Astrocyte (in vitro differentiated cells and primary cell): ENCODE measurements around the gene SPRED2. TPM values are rescaled to one million over a fixed set of nuclear protein-coding genes. Genes with fewer than 3 reads are reported as not detected.

Source experiments
- DNase-seq: peaks from one replicate; pipeline ENCODE4 v3.0.0-alpha.2; 2010; ENCODE audit warnings: low read depth
- FAIRE-seq: peaks from 2 replicates; lab custom pipeline; 2011; peaks lifted over from hg19 to GRCh38; lab: Jason Lieb, UNC
- H2AFZ ChIP-seq: 2 replicates; pipeline ENCODE4 v1.6.0; 2012; ENCODE audit warnings: low read depth, low read length, inconsistent platforms
- H3K27ac ChIP-seq: 2 replicates; pipeline ENCODE4 v1.5.1; 2011; ENCODE audit warnings: low read depth, low read length, inconsistent platforms
- H3K27me3 ChIP-seq: 2 replicates; pipeline ENCODE4 v1.6.0; 2011; ENCODE audit warnings: low read length, inconsistent platforms; ENCODE audit not compliant: insufficient read depth
- H3K36me3 ChIP-seq: 2 replicates; pipeline ENCODE4 v1.5.1; 2011; ENCODE audit warnings: low read length, inconsistent platforms; ENCODE audit not compliant: insufficient read depth
- H3K4me1 ChIP-seq: 2 replicates; pipeline ENCODE4 v1.5.1; 2011; ENCODE audit warnings: low read length, inconsistent platforms; ENCODE audit not compliant: insufficient read depth
- H3K4me2 ChIP-seq: 2 replicates; pipeline ENCODE4 v1.6.0; 2012; ENCODE audit warnings: low read length, inconsistent platforms
- H3K4me3 ChIP-seq: 2 replicates; pipeline ENCODE4 v1.5.1; 2011; ENCODE audit warnings: low read depth, mild to moderate bottlenecking, low read length, inconsistent platforms; ENCODE audit not compliant: insufficient read depth
- H3K79me2 ChIP-seq: 2 replicates; pipeline ENCODE4 v1.6.0; 2012; ENCODE audit warnings: mild to moderate bottlenecking, low read length, inconsistent platforms; ENCODE audit not compliant: insufficient read depth
- H3K9ac ChIP-seq: 2 replicates; pipeline ENCODE4 v1.6.0; 2012; ENCODE audit warnings: mild to moderate bottlenecking, low read length, inconsistent platforms
- H3K9me3 ChIP-seq: 2 replicates; pipeline ENCODE4 v1.5.1; 2012; ENCODE audit warnings: low read depth, mild to moderate bottlenecking, low read length, inconsistent platforms; ENCODE audit not compliant: insufficient read depth
- H4K20me1 ChIP-seq: 2 replicates; pipeline ENCODE4 v1.6.0; 2012; ENCODE audit warnings: low read length, inconsistent platforms; ENCODE audit not compliant: insufficient read depth
- H3K27ac Mint-ChIP-seq: one replicate; pipeline ENCODE4 v1.8.0; 2021; ENCODE audit warnings: mild to moderate bottlenecking, mixed read lengths; ENCODE audit not compliant: unreplicated experiment
- H3K27me3 Mint-ChIP-seq: one replicate; pipeline ENCODE4 v1.8.0; 2021; ENCODE audit warnings: low read depth, mixed read lengths; ENCODE audit not compliant: unreplicated experiment
- H3K36me3 Mint-ChIP-seq: one replicate; pipeline ENCODE4 v1.8.0; 2021; ENCODE audit warnings: low read depth, mixed read lengths; ENCODE audit not compliant: unreplicated experiment
- H3K4me1 Mint-ChIP-seq: one replicate; pipeline ENCODE4 v1.8.0; 2021; ENCODE audit warnings: low read depth, mixed read lengths; ENCODE audit not compliant: unreplicated experiment
- H3K4me3 Mint-ChIP-seq: one replicate; pipeline ENCODE4 v1.8.0; 2021; ENCODE audit warnings: mild to moderate bottlenecking, moderate library complexity, mixed read lengths; ENCODE audit not compliant: unreplicated experiment
- H3K9me3 Mint-ChIP-seq: one replicate; pipeline ENCODE4 v1.8.0; 2021; ENCODE audit warnings: mild to moderate bottlenecking, mixed read lengths; ENCODE audit not compliant: unreplicated experiment
- EZH2 ChIP-seq: IDR thresholded peaks from 2 replicates; pipeline ENCODE4 v1.6.1; 2012; ENCODE audit warnings: mild to moderate bottlenecking, low read length, inconsistent platforms; ENCODE audit not compliant: insufficient read depth
- total RNA-seq: library from RNA; stranded (reverse); gene quantifications from 2 replicates; pipeline ENCODE4 v1.2.1, GENCODE V29; 2021
- TF ChIP-seq, protein P1 (sequence below): IDR thresholded peaks from 2 replicates; pipeline ENCODE4 v1.5.1; 2011; ENCODE audit warnings: low read depth, mild to moderate bottlenecking, inconsistent platforms, low read length, moderate library complexity; ENCODE audit not compliant: insufficient read depth

SPRED2 gene
- total RNA-seq, 1 donor from 2014 or later = 47.3 TPM

DNA sequence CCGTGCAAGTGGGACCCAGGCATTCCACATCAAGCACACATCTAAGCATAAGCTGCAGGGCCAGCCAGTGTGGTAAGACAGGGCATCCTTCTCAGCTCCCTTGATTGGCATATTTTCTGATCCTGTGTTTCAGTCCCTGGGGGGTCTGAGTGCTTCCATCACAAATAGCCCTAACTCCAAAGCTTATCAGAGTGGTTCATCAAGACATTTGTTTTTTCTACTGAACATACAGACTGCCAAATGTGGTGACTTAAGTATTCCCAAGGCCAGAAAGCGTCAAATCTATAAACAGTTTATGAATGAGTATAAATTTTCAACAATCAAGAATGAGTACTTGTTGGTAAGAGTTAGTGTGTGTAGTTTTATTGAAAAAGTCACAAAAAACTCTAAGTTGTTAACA is 18.8 kb downstream of the SPRED2 start:
- H3K79me2 ChIP-seq = peaks cover 96% of the 10 kb centered on the region
- no peaks in the 10 kb centered on the region for H3K9me3 Mint-ChIP-seq
- peaks cover 5% of the 10 kb centered on the region for H3K4me1 ChIP-seq
- H4K20me1 ChIP-seq = peaks cover 90% of the 10 kb centered on the region
- peaks cover 16% of the 10 kb centered on the region for H3K36me3 Mint-ChIP-seq
- no peaks in the 10 kb centered on the region for H3K27me3 Mint-ChIP-seq
- FAIRE-seq (no peak), DNase-seq (no peak)
- no peak overlapping the region for H3K4me2 ChIP-seq
- no peak overlapping the region for H3K4me3 ChIP-seq
- no peaks in the 10 kb centered on the region for H3K27me3 ChIP-seq
- no peak overlapping the region for H3K27ac ChIP-seq
- H3K9me3 ChIP-seq = no peaks in the 10 kb centered on the region
- no peak overlapping the region for H2AFZ ChIP-seq
- no peak overlapping the region for H3K4me3 Mint-ChIP-seq
- no peak for TF ChIP-seq EZH2
- TF ChIP-seq, protein P1, sequence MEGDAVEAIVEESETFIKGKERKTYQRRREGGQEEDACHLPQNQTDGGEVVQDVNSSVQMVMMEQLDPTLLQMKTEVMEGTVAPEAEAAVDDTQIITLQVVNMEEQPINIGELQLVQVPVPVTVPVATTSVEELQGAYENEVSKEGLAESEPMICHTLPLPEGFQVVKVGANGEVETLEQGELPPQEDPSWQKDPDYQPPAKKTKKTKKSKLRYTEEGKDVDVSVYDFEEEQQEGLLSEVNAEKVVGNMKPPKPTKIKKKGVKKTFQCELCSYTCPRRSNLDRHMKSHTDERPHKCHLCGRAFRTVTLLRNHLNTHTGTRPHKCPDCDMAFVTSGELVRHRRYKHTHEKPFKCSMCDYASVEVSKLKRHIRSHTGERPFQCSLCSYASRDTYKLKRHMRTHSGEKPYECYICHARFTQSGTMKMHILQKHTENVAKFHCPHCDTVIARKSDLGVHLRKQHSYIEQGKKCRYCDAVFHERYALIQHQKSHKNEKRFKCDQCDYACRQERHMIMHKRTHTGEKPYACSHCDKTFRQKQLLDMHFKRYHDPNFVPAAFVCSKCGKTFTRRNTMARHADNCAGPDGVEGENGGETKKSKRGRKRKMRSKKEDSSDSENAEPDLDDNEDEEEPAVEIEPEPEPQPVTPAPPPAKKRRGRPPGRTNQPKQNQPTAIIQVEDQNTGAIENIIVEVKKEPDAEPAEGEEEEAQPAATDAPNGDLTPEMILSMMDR = no peak
- no peak overlapping the region for H3K9ac ChIP-seq
- no peaks in the 10 kb centered on the region for H3K36me3 ChIP-seq
- H3K4me1 Mint-ChIP-seq = peaks cover 48% of the 10 kb centered on the region
- no peak overlapping the region for H3K27ac Mint-ChIP-seq

DNA sequence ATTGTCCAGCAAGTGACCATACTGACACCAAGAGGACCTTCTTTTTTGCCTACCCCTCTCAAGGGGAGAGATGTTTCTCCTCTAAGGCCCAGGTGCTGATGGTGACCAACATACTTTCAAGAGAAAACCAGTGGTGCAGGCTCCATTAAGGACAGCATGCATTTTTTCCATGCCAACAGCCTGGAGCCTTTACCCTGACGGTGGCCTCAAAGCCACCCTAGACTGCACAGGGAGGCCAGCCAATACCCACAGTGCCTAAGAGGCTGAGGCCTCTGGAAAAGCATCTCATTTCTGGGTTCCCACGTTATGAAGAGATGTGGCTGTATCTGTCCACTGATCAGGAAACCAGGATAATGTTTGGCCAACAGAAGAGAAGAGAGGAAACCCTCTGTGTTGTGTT is 19.3 kb downstream of the SPRED2 start:
- Mint-ChIP-seq H3K36me3 (peaks cover 16% of the 10 kb centered on the region), H3K27me3 (no peaks in the 10 kb centered on the region), H3K4me1 (peaks cover 51% of the 10 kb centered on the region), H3K4me3 (no peak overlapping the region), H3K27ac (no peak overlapping the region), H3K9me3 (no peaks in the 10 kb centered on the region)
- no peak for DNase-seq
- H2AFZ ChIP-seq = no peak overlapping the region
- H3K36me3 ChIP-seq = no peaks in the 10 kb centered on the region
- no peak overlapping the region for H3K4me2 ChIP-seq
- H3K9ac ChIP-seq = no peak overlapping the region
- no peak overlapping the region for H3K27ac ChIP-seq
- no peaks in the 10 kb centered on the region for H3K9me3 ChIP-seq
- H3K4me1 ChIP-seq = peaks cover 5% of the 10 kb centered on the region
- H3K27me3 ChIP-seq = no peaks in the 10 kb centered on the region
- peaks cover 92% of the 10 kb centered on the region for H4K20me1 ChIP-seq
- TF ChIP-seq, protein P1 = no peak
- TF ChIP-seq EZH2 = no peak
- peaks cover 96% of the 10 kb centered on the region for H3K79me2 ChIP-seq
- no peak for FAIRE-seq
- no peak overlapping the region for H3K4me3 ChIP-seq

DNA sequence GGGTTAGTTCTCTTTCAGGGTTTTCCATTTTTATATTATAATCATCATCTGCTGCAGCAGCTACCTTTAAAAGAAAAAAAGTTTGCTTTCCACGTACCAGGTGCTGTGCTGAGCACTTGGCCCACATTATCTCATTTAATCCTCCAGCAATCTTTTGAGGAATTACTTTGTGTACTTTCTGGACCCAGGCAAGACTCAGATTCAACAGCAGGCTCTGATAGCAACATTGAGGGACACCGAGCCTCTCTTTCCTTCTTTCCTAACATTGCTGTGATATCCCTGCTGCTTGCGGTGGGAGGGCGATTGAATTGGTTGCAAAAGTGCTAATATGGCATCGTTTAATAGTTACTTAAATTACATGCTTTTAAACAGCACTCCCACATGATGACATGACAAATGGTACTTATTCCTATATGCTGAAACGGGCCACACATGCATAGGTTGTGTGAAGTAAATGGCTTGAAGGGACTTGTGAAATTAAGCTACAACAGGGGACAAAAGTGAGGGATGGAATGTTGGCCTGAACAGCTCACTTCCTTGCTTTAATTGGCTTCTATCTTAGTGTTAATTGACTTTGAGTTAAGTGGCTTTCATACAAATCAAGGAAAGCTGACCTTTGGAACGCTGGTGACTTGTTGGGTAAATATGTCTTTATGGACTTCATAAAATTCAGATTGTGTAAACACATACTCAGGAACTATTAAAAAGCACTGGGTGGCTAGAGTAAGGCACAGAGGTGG is 21.2 kb downstream of the SPRED2 start:
- Histone ChIP-seq H3K9me3 (no peaks in the 10 kb centered on the region), H3K27ac (no peak overlapping the region), H4K20me1 (peaks cover 91% of the 10 kb centered on the region), H3K36me3 (no peaks in the 10 kb centered on the region), H3K27me3 (no peaks in the 10 kb centered on the region), H3K9ac (no peak overlapping the region), H3K4me2 (no peak overlapping the region), H3K79me2 (peaks cover 95% of the 10 kb centered on the region), H3K4me1 (peaks cover 5% of the 10 kb centered on the region), H2AFZ (no peak overlapping the region), H3K4me3 (no peak overlapping the region)
- no peak overlapping the region for H3K27ac Mint-ChIP-seq
- no peak for FAIRE-seq
- no peaks in the 10 kb centered on the region for H3K9me3 Mint-ChIP-seq
- TF ChIP-seq, protein P1 = no peak
- no peak for TF ChIP-seq EZH2
- H3K4me1 Mint-ChIP-seq = peaks cover 55% of the 10 kb centered on the region
- peaks cover 15% of the 10 kb centered on the region for H3K36me3 Mint-ChIP-seq
- no peak for DNase-seq
- no peaks in the 10 kb centered on the region for H3K27me3 Mint-ChIP-seq
- no peak overlapping the region for H3K4me3 Mint-ChIP-seq
